ENCODE measurements around the gene MRFAP1.
"Not testable (repeated sequence)": the region's sequence is repeated elsewhere in the genome, so short reads cannot be mapped to it uniquely, and the experiment has no call there.

Gene MRFAP1

GRCh38 chr4:6665320-6665654 is 24.8 kb downstream of the MRFAP1 start:
- Histone ChIP-seq H3K27me3 (ENCODE audit: low read depth, low read length) (peaks cover 4% of the 10 kb centered on the region; the same call in 1 of the 2 replicates), H2AFZ (ENCODE audit: low read depth, low read length) (no peak overlapping the region), H3K9me3 (ENCODE audit: insufficient read depth, low read length) (no peaks in the 10 kb centered on the region), H3K79me2 (ENCODE audit: low read length) (no peaks in the 10 kb centered on the region), H3K36me3 (replicated peaks; ENCODE audit: low read depth, low read length) (no peaks in the 10 kb centered on the region), H3K4me1 (ENCODE audit: low read length) (no peaks in the 10 kb centered on the region), H3K4me2 (ENCODE audit: low read length) (no peak overlapping the region), H3K27ac (ENCODE audit: low read length) (no peak overlapping the region), H3K4me3 (ENCODE audit: low read length) (no peak overlapping the region), H3K9ac (ENCODE audit: low read length) (no peak overlapping the region), H4K20me1 (ENCODE audit: insufficient read depth, low read length) (no peaks in the 10 kb centered on the region)
- TF ChIP-seq EZH2phosphoT487 (IDR thresholded peaks at IDR 0.05; ENCODE audit: low read depth) (no peak), CTCF (IDR thresholded peaks at IDR 0.05; ENCODE audit: low read depth, low read length) (no peak)

- no peaks in the 10 kb centered on the region for H3K36me3 ChIP-seq (replicated peaks; ENCODE audit: low read depth, low read length)
- TF ChIP-seq CTCF (IDR thresholded peaks at IDR 0.05; ENCODE audit: low read depth, low read length) (no peak), EZH2phosphoT487 (IDR thresholded peaks at IDR 0.05; ENCODE audit: low read depth) (no peak)
- H3K9me3 ChIP-seq (ENCODE audit: insufficient read depth, low read length) = no peaks in the 10 kb centered on the region
- peaks cover under 1% of the 10 kb centered on the region; the same call in 1 of the 2 replicates for H3K4me1 ChIP-seq (ENCODE audit: low read length)
- no peak overlapping the region for H3K4me2 ChIP-seq (ENCODE audit: low read length)
- H3K27ac ChIP-seq (ENCODE audit: low read length) = no peak overlapping the region
- H3K27me3 ChIP-seq (ENCODE audit: low read depth, low read length) = no peaks in the 10 kb centered on the region
- no peak overlapping the region for H3K4me3 ChIP-seq (ENCODE audit: low read length)
- H3K79me2 ChIP-seq (ENCODE audit: low read length) = no peaks in the 10 kb centered on the region
- no peak overlapping the region for H3K9ac ChIP-seq (ENCODE audit: low read length)
- no peak overlapping the region for H2AFZ ChIP-seq (ENCODE audit: low read depth, low read length)
- no peaks in the 10 kb centered on the region for H4K20me1 ChIP-seq (ENCODE audit: insufficient read depth, low read length)
Observed at GRCh38 chr4:6668391-6668790, 27.9 kb downstream of the MRFAP1 start.

GRCh38 chr4:6671648-6672047 is 31.2 kb downstream of the MRFAP1 start:
- no peak overlapping the region for H3K4me3 ChIP-seq (ENCODE audit: low read length)
- H3K4me2 ChIP-seq (ENCODE audit: low read length) = no peak overlapping the region
- no peak overlapping the region for H2AFZ ChIP-seq (ENCODE audit: low read depth, low read length)
- no peak overlapping the region for H3K9ac ChIP-seq (ENCODE audit: low read length)
- no peaks in the 10 kb centered on the region for H3K9me3 ChIP-seq (ENCODE audit: insufficient read depth, low read length)
- H3K79me2 ChIP-seq (ENCODE audit: low read length) = peaks cover 25% of the 10 kb centered on the region
- H4K20me1 ChIP-seq (ENCODE audit: insufficient read depth, low read length) = peaks cover 15% of the 10 kb centered on the region
- H3K4me1 ChIP-seq (ENCODE audit: low read length) = peaks cover 16% of the 10 kb centered on the region
- H3K36me3 ChIP-seq (replicated peaks; ENCODE audit: low read depth, low read length) = peaks cover 17% of the 10 kb centered on the region
- no peak for TF ChIP-seq CTCF (IDR thresholded peaks at IDR 0.05; ENCODE audit: low read depth, low read length)
- TF ChIP-seq EZH2phosphoT487 (IDR thresholded peaks at IDR 0.05; ENCODE audit: low read depth) = no peak
- no peak overlapping the region for H3K27ac ChIP-seq (ENCODE audit: low read length)
- H3K27me3 ChIP-seq (ENCODE audit: low read depth, low read length) = no peaks in the 10 kb centered on the region

- H3K4me3 ChIP-seq (ENCODE audit: low read length) = no peak overlapping the region
- peaks cover 20% of the 10 kb centered on the region for H3K36me3 ChIP-seq (replicated peaks; ENCODE audit: low read depth, low read length)
- no peak overlapping the region for H3K9ac ChIP-seq (ENCODE audit: low read length)
- H3K27me3 ChIP-seq (ENCODE audit: low read depth, low read length) = no peaks in the 10 kb centered on the region
- no peak overlapping the region for H3K4me2 ChIP-seq (ENCODE audit: low read length)
- H3K79me2 ChIP-seq (ENCODE audit: low read length) = peaks cover 30% of the 10 kb centered on the region
- H3K4me1 ChIP-seq (ENCODE audit: low read length) = peaks cover 16% of the 10 kb centered on the region
- H4K20me1 ChIP-seq (ENCODE audit: insufficient read depth, low read length) = peaks cover 17% of the 10 kb centered on the region
- H3K27ac ChIP-seq (ENCODE audit: low read length) = no peak overlapping the region
- H3K9me3 ChIP-seq (ENCODE audit: insufficient read depth, low read length) = no peaks in the 10 kb centered on the region
- H2AFZ ChIP-seq (ENCODE audit: low read depth, low read length) = no peak overlapping the region
- TF ChIP-seq CTCF (IDR thresholded peaks at IDR 0.05; ENCODE audit: low read depth, low read length) (no peak), EZH2phosphoT487 (IDR thresholded peaks at IDR 0.05; ENCODE audit: low read depth) (no peak)
Observed at GRCh38 chr4:6672131-6672530, 31.6 kb downstream of the MRFAP1 start.

GRCh38 chr4:6672541-6673190 is 32.2 kb downstream of the MRFAP1 start:
- H3K4me3 ChIP-seq (ENCODE audit: low read length); H3K9ac ChIP-seq (ENCODE audit: low read length): not testable (repeated sequence)

GRCh38 chr4:6673191-6673659 is 32.7 kb downstream of the MRFAP1 start:
- peak overlapping the region; percentile 87 for H3K4me3 ChIP-seq (ENCODE audit: low read length)
- peaks cover 34% of the 10 kb centered on the region for H3K79me2 ChIP-seq (ENCODE audit: low read length)
- peaks cover 25% of the 10 kb centered on the region for H3K36me3 ChIP-seq (replicated peaks; ENCODE audit: low read depth, low read length)
- H2AFZ ChIP-seq (ENCODE audit: low read depth, low read length) = peak overlapping the region; percentile 84
- H3K9me3 ChIP-seq (ENCODE audit: insufficient read depth, low read length); H3K27me3 ChIP-seq (ENCODE audit: low read depth, low read length): not testable (repeated sequence)
- H4K20me1 ChIP-seq (ENCODE audit: insufficient read depth, low read length) = peaks cover 17% of the 10 kb centered on the region
- peaks cover 16% of the 10 kb centered on the region for H3K4me1 ChIP-seq (ENCODE audit: low read length)
- H3K9ac ChIP-seq (ENCODE audit: low read length) = peak overlapping the region; percentile 77
- peak overlapping the region; percentile 85 for H3K4me2 ChIP-seq (ENCODE audit: low read length)
- H3K27ac ChIP-seq (ENCODE audit: low read length) = peak overlapping the region; percentile 27; the same call in 1 of the 2 replicates

More at GRCh38 chr4:6672541-6673190, 32.2 kb downstream of the MRFAP1 start:
- peaks cover 24% of the 10 kb centered on the region for H3K36me3 ChIP-seq (replicated peaks; ENCODE audit: low read depth, low read length)
- H3K79me2 ChIP-seq (ENCODE audit: low read length) = peaks cover 34% of the 10 kb centered on the region
- peaks cover 17% of the 10 kb centered on the region for H4K20me1 ChIP-seq (ENCODE audit: insufficient read depth, low read length)
- peaks cover 16% of the 10 kb centered on the region for H3K4me1 ChIP-seq (ENCODE audit: low read length)
- not testable (repeated sequence) for H3K4me2 ChIP-seq (ENCODE audit: low read length); H3K27ac ChIP-seq (ENCODE audit: low read length); H3K27me3 ChIP-seq (ENCODE audit: low read depth, low read length); H2AFZ ChIP-seq (ENCODE audit: low read depth, low read length); H3K9me3 ChIP-seq (ENCODE audit: insufficient read depth, low read length)
